Smooth muscle cell of the brain vasculature (primary cell): Measurements from ENCODE around the gene PTGIS.
"Not testable (repeated sequence)": the region's sequence is repeated elsewhere in the genome, so short reads cannot be mapped to it uniquely, and the experiment has no call there.

Source experiments
- DNase-seq: peaks from one replicate; pipeline ENCODE4 v3.0.0-alpha.2; 2012; ENCODE audit warnings: low read depth, low spot score

Gene PTGIS

GRCh38 chr20:49579874-49580812 is 12.2 kb upstream of the PTGIS start:
- DNase-seq: no peak

GRCh38 chr20:49579195-49579594 is 11.3 kb upstream of the PTGIS start:
- no peak for DNase-seq

DNA sequence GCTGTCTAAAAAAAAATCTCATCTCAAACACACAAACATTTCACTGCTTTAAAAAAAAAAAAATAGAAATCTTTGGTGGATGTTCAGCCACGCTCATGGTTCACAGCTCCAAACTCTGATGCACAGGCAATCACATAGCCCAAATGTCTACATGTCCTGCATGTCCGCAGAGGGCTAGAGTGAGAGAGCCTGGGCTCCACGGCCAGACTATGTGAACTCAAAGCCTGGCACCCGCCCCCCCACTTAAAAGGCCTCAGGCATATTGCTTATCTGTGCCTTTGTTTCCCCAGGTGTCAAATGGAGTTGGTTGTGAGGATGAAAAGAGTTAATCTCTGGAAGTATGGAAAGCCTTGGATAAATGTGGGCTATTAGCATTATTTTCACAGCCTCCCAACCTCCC is 10.5 kb upstream of the PTGIS start:
- no peak for DNase-seq

DNA sequence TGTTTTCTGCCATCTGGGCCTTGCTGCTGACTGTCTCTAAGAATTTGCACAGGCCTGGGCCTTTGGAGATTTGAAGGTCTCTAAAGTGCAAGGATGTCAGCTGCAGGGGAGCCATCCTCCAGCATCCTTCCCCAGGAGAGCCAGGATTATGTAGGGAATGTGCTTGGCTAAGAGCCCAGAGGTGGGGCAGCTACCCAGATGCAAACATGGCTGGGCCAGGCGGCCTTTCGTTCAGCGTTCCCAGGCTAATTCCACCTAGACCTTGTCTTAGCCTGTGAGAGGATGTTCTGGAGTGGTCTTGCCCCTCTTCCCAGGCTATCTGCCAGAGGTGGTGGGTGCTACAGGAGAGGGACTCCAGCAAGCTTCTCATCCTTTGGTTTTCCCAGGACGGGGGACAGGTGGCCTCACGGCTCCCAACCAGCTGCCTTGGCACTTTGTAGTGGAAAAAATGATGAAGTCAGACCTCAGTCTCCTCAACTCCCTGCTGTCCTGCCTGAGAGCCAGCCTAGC is 7.7 kb upstream of the PTGIS start:
- DNase-seq: no peak

GRCh38 chr20:49573900-49574416 is 6.0 kb upstream of the PTGIS start:
- DNase-seq: no peak

DNA sequence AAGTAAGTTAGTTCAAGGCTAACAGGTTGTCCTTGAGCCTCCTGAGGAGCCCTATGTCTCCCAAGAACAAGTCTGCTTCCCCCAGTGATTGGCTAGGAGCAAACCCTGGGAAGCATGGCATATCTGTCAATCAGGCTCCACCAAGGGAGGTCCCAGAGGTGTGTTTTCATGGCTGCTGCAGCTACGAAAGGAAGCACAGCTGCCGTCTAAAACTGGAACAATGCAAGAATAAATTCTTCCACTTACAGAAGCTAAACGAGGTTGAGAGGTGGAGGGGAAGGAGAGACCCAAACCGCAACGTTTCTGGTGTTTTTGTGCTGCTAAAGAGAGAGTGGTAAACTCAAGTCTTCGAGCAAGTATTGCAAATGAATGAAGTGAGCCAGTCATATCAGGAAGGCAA is 4.9 kb upstream of the PTGIS start:
- no peak for DNase-seq

GRCh38 chr20:49571553-49571835 is 3.6 kb upstream of the PTGIS start:
- DNase-seq: no peak

DNA sequence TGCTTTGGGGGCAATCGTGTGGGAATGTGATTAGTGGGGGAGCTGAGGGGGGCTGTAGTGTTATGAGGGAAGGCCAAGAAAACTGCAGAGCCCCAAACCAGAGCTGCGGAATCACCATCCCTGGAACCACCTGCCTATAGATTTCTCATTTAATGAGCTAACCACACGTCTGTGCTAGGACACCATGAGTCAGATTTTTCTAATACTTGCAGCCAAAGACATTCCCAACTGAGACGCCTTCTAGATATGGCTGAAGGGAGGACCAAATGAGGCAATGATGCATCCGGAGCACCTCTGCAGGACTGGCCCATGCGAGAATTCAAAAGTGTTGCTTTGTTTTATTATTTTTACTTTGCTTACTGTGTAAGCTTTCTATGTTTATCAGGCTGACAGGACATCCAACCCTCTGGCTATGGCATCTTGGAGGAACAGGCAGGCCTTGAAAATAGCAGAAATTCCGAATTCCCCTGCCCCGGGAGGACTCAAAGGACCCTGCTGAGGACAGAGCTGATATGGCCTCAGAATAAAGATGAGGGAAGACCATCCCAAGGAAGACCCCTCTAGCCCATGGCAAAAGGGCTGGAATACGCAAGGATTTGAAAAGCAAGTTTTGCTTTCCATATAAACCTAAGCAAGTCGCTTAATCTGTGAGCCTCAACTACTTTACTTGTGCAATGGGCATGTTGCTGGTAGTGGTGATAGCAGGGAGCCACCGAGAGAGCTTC is 3.1 kb upstream of the PTGIS start:
- DNase-seq: no peak

DNA sequence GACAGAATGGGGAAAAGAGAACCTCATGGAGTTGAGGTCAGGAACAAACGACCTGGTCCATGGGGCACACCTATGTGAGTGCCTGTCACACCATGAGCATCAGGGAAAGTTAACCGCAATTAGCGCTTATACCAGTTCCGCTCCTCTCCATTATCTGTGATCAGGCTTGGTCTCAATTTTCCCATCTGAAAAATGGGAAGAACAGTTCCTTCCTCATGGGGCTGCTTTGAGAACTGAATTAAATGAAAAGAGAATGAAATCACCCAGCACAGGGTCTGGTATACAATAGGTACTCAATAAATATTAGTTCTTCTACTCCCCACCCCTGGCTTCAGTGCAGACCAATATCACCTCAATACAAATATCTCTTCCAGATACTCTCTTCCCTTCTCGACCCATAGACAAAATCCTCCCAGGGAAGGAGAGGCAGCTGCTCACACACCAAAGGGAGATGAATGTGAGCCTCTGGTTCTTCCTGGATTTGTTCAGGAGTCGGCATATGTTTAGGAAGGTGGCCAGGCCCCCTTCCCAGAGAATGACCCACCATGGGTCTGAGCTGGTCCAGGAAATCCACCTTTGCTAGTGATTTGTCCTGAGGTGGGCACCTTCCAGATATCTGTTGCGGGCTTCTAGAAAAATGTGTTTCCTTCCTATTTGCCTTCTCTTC is 2.4 kb upstream of the PTGIS start:
- no peak for DNase-seq

DNA sequence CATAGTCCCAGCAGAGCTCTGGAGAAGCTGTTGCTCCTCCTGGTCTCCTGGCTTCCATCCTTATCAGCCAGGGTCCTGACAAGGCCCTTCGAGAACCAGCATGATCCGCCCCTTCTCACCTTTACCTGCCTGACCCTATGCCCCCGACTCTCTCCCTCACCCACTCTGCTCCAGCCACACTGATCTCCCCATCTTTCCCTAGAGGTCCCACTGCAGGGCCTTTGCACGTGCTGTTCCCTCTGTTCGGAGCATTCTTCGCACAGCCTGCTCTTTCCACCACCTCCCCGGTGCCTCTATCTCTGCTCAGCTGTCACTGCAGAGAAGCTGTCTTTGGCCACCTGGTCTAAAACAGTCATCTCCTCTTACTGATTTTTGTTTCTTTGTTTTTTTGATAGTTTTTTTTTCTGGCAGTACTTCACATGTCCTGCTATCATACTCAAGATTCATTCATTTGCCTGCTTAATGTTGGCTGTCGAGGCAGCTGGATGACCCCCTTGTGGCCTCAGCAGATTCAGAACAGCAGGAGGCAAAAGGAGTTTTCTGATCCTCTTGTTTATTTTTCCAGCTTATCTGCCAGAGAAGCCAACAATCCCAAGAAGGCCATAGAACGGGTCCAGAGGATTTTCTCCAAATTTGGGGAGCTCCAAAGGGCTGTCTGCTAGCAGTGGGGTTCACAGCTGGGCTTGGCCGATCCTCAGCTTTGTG is 1.6 kb upstream of the PTGIS start:
- no peak for DNase-seq

DNA sequence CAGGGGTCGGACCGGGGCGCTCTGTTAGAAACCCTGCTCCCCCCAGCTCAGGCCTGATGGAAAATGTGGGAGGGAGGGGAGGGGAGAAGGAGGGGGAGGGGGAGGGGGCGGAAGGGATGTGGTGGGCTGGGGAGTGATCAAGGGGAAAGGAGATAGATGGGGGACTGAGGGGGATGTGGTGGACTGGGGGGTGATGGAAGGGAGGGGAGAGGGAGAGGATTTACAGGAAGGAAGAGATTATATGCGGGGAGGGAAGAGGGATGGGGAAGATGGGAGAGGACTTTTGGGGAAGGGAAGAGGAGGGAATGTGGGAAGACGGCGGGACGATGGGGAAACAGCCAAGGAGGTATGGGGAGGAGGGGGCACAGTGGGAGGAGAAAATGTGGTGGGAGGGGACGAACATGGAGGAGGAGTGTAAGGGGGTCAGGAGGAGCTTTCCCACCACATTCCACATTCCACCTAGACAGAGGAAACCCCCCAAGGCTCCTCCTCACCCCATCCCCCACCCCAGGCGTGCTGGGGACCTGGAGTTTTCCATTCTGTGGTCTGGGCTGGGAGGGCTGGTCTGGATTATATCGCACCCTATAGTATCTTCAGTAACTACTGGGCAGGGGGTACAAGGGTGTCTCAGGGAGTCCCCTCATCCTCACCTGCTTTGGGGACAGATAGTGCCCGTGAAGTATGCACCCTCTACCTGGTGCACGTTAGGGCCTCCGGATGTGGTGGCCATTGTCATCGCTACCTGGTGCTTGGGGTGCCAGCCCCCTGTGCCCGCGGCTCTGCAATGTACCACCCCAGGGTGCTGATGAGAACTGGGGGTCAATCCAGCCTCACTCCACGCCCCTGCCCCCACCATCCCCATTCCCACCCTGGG is 578 bp upstream of the PTGIS start:
- DNase-seq: no peak

GRCh38 chr20:49566401-49567364 is 1.3 kb downstream of the PTGIS start:
- DNase-seq: no peak

GRCh38 chr20:49564991-49565390 is 2.9 kb downstream of the PTGIS start:
- DNase-seq: not testable (repeated sequence)

DNA sequence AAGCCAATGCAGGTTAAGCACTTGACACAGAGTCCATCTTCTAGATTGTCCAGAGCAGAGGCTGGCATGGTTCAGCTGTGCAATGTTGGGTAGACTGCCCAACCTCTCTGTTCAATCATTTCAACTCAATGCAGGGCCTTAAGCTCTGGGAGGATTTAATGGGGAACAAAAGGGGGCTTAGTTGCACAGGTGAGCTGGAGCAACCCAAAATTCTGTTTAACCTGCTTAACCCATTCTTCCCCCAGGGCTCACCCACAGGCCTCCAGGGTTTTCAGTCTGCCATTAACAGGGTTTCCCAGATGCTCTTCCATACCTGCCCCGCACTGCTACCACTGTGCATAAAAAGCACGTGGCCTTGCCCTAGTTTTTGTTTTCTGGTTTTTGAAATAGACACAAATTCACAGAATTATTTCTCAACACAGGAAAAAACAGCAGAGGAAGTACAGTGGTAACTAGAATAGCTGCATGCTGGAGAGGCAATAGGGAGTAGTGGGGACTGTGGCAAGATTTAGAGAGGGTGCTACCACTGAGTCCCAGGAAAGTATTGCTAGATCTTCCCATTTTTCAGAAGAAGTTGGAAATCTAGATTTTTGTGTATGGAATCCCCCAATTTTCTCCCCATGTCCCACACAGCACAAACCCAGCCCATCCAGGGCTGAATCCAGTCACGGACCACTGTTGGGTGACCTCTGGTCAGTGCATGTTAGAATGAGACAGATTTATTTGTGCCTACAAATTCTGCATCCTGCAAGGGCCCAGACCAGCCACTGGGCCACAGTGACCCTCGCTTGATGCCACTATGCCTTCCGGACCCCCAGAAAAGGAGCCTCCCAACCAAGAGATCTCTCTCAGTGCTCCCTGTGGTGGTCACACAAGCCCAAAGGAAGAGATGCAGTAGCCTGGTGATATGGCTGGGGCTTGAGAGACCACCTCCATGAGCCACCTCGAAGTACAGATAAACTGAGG is 4.6 kb downstream of the PTGIS start:
- no peak for DNase-seq

GRCh38 chr20:49562311-49563014 is 5.5 kb downstream of the PTGIS start:
- peak; percentile 91 for DNase-seq

DNA sequence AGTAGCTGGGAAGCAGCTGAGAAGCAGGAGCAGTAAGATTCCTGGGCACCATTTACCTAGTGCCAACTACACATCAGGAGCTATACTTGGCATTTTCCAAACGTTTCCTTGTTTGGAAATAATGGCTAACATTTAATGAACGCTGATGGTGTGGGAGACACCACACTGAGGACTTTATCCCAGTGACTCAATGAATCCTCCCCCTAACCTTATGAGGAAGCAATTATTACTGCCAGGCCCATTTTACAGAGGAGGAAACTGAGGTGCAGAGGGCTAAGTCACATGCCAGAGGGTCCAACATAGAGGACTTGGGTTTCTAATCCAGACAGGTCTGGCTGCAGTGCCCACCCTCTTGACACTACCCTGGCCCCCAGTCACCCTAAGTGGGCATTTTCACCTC is 6.1 kb downstream of the PTGIS start:
- DNase-seq: no peak

GRCh38 chr20:49561256-49561655 is 6.7 kb downstream of the PTGIS start:
- DNase-seq: no peak

DNA sequence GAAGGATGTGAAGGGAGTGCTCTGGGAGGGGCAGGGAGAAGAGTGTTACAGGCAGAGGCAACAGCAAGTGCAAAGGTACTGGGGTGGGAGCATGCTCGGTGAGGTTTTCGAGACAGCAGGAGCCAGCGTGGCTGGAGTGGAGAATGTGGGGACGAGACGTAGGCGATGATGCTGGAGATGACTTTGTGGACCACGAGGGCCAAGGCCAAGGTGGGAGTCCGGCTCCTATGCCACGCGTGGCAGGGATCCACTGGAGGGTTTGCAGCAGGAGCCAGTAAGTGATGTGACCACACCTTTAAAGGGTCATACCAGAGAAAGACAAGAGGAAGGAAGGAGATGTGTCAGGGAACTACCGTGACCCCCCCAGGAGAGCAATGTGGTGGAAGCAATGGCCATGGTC is 7.3 kb downstream of the PTGIS start:
- DNase-seq: no peak
